Choroid plexus epithelial cell (primary cell): ENCODE results near the gene FGD4.
"Not testable (repeated sequence)": the region's sequence is repeated elsewhere in the genome, so short reads cannot be mapped to it uniquely, and the experiment has no call there.

Experiments used
- DNase-seq: peaks from one replicate; pipeline ENCODE4 v3.0.0-alpha.2; 2010; ENCODE audit warnings: low read depth
- H3K4me3 ChIP-seq: 2 replicates; pipeline ENCODE4 v1.5.1; 2011; ENCODE audit warnings: low read depth, mild to moderate bottlenecking, control low read depth, low read length, moderate library complexity
- TF ChIP-seq, protein P1 (sequence below): conservative IDR thresholded peaks from 2 replicates; pipeline ENCODE4 v1.5.1; 2011; ENCODE audit warnings: low read depth, mild to moderate bottlenecking, control low read depth, inconsistent platforms, low read length, moderate library complexity

FGD4 gene

DNA sequence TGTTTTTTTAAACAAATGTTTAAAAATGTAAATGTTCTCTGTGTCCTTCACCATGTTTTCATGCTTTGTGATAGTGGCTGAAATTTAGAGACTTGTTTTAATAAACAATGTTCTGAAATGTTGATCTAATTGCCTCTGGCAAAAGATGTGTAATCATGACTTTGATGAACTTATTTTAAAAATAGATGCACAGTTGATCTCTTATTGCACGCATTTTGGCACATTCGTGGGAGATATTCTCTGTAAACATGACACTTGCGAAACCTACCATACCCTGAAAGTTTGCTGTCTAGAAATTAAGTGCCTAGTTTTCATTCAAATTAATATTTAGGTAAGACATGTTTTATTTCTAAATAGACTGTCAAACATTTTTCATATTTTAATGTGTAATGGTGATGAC is 160.1 kb downstream of the FGD4 start:
- H3K4me3 ChIP-seq: no peak overlapping the region
- TF ChIP-seq, protein P1, sequence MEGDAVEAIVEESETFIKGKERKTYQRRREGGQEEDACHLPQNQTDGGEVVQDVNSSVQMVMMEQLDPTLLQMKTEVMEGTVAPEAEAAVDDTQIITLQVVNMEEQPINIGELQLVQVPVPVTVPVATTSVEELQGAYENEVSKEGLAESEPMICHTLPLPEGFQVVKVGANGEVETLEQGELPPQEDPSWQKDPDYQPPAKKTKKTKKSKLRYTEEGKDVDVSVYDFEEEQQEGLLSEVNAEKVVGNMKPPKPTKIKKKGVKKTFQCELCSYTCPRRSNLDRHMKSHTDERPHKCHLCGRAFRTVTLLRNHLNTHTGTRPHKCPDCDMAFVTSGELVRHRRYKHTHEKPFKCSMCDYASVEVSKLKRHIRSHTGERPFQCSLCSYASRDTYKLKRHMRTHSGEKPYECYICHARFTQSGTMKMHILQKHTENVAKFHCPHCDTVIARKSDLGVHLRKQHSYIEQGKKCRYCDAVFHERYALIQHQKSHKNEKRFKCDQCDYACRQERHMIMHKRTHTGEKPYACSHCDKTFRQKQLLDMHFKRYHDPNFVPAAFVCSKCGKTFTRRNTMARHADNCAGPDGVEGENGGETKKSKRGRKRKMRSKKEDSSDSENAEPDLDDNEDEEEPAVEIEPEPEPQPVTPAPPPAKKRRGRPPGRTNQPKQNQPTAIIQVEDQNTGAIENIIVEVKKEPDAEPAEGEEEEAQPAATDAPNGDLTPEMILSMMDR: no peak
- DNase-seq: peak; percentile 21

DNA sequence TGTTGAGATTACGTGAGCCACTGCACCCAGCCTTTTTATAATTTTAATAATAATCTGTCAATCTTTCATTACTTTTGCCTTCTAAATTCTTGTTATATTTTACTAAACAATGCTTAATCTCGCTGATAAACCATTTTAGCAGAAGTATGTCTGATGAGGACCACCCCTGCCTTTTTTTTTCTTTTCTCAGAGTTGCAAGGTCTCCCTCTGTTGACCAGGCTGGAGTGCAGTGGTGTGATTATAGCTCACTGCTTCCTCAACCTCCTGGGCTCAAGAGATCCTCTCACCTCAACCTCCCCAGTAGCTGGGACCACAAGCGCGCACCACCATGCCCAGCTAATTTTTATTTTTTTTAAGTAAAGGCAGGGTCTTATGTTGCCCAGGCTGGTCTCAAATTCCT is 161.2 kb downstream of the FGD4 start:
- H3K4me3 ChIP-seq: no peak overlapping the region
- TF ChIP-seq, protein P1: peak; percentile 24

DNA sequence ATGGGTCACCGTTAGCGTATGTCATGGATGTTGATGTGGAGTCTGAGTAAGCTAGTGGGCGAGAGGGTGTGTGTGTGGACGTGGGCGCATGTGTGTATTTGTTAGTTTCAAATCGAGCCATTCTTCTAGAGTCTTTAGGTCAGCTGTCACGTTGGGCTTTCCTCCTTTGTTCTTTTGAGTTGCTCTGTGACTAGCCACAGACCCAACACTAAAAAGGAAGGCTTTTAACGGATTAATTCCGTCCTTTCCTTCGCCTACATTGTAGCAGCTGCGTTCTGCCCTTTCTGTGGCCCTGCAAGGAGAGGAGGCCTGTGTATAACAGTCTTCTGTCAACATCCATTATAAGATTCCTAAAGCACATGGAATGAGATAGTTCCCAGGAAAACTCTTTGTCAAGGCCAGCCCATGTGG is 162.6 kb downstream of the FGD4 start:
- H3K4me3 ChIP-seq: no peak overlapping the region
- no peak for DNase-seq
- TF ChIP-seq, protein P1: no peak

More for the DNA sequence above, 161.2 kb downstream of the FGD4 start:
- no peak for DNase-seq

DNA sequence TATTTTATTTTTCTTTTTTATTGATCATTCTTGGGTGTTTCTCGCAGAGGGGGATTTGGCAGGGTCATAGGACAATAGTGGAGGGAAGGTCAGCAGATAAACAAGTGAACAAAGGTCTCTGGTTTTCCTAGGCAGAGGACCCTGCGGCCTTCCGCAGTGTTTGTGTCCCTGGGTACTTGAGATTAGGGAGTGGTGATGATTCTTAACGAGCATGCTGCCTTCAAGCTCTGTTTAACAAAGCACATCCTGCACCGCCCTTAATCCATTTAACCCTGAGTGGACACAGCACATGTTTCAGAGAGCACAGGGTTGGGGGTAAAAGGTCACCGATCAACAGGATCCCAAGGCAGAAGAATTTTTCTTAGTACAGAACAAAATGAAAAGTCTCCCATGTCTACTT is 163.1 kb downstream of the FGD4 start:
- DNase-seq, H3K4me3 ChIP-seq: not testable (repeated sequence)

DNA sequence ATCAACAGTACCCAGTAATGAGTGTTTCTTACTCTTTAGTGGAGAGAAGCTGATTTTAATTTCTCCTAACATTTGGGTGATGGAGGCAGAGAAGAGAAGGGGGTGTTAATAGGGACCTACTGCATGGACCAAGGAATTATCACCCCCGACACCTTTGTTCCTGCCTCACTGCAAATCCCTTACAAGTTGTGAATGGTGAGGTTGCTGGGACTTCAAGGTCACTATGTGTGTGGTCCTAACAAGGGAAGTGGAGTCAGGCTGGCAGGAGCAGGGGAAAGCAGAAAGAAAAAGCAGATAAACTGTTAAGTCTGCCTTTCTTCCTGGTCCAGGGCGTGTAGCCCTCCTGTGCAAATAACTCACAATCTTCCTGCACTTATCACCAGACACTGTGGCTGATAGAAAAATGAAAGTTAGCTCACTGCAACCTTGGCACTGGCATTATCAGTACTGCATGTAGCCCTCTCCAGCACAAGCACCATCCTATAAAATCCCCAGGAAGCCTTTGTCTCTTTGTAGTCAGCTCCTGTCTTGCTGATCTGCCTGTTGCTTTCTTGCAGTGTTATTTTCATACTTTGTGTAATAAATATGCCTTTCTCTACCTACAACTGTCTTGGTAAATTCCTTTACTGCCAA is 167.4 kb downstream of the FGD4 start:
- TF ChIP-seq, protein P1: no peak
- no peak for DNase-seq
- H3K4me3 ChIP-seq: no peak overlapping the region

DNA sequence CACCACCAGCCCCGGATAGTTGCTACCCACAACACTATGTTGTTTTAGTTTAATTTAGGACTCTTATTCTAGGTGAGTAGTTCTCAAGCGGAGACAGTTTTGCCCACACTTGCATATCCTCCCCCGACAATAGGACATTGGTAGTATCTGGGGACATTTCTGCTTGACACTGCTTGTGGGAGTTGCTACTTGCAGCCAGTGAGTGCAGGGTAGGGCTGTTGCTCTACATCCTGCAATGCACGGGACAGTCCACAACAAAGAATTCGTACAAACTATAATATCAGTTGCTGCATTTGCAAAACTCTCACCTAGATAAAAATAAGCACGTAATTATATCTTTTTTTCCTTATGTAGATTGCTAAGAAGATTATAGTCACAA is 167.9 kb downstream of the FGD4 start:
- DNase-seq: no peak
- TF ChIP-seq, protein P1: no peak

DNA sequence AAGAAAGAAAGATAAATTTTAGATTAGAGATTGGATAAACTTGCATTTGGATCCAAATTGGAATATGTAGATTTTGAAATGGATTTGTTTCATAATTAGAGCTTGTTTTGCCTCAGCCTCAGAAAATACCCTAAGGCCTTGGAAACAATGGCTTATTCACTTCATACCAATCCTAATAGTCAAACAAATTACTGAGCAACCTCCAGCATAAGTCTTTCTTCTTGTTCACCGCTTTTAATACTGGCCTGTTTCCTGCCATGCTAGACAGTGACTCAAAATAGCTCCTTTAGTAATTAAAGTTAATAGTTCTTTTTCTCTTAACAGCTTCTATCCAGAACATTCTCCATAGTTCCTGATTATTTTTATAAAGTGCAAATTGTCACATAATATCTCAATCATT is 168.9 kb downstream of the FGD4 start:
- DNase-seq: peak; percentile 84
- no peak overlapping the region for H3K4me3 ChIP-seq
- TF ChIP-seq, protein P1: no peak

More for the DNA sequence above, 167.9 kb downstream of the FGD4 start:
- H3K4me3 ChIP-seq: no peak overlapping the region

DNA sequence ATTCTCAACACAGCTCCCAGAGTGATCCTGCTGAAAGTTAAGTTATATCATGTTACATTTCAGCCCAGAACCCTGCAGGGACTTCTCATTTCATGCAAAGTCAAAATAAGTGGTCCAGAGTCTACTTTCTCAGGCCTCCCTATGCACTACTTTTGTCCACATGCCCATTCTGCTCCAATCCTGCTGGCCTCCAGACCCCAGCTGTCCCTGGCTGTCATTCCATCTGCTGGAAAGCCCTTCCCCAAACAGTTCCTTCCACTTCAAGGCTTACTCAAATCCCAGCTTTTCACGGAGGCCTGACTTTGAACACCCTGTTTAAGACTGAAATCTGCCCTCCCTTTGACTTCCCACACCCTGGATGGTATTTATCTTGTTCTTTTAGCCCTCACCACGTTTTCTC is 169.9 kb downstream of the FGD4 start:
- TF ChIP-seq, protein P1: no peak
- no peak overlapping the region for H3K4me3 ChIP-seq
- peak; percentile 49 for DNase-seq
